IPS-18c (cell line): ENCODE results near the gene CRTC1.

Experiments used
- H3K4me3 ChIP-seq: 2 replicates; pipeline ENCODE4 v1.7.0; 2013; ENCODE audit warnings: low read depth, mild to moderate bottlenecking, low read length, moderate library complexity; ENCODE audit not compliant: insufficient read depth
- H3K9me3 ChIP-seq: one replicate; pipeline ENCODE4 v1.6.1; 2013; ENCODE audit warnings: mild to moderate bottlenecking, low read length, moderate library complexity; ENCODE audit not compliant: control insufficient read depth, insufficient read depth

The CRTC1 gene

DNA sequence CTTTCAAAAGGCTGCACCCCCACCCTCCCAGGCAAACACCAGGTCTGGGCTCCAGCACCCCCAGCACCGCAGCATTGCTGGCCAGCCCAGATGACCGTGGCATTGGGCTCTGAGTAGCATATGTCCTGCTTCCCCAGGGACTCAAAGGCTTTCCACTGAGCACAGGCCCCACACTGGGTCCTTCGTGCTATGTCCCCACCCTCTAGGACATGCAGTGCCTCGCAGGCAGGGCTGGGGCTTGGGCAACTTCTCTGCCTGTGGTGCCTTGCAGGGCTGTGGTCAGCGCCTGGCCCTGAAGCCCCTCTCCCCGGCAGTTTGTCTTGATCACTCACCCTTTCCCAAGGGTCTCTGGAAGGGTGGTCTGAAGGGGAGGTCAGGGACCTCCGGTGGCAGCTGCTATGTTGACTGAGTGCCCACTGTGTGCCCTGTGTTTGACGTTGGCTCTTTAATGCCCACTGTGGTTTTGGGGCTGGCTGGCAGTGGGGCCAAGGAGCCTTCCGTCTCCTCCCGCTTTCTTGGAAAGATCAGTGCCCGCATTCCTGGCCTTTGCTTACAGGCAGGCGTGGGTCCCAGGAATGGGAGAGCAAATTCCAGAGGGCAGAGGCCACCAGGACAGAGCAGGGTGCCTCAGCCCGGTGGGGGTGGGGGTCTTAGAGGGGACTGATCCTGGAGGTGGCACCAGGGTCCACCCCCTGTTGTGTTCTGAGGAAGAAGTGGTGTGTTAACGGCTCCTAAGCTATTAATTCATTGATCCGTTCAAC, 20.3 kb upstream of the CRTC1 start:
- no peaks in the 10 kb centered on the region for H3K9me3 ChIP-seq
- no peak overlapping the region for H3K4me3 ChIP-seq

- H3K4me3 ChIP-seq, result no peak overlapping the region
- no peaks in the 10 kb centered on the region for H3K9me3 ChIP-seq
These were observed 19.4 kb upstream of the CRTC1 start for GRCh38 chr19:18663940-18664530.

DNA sequence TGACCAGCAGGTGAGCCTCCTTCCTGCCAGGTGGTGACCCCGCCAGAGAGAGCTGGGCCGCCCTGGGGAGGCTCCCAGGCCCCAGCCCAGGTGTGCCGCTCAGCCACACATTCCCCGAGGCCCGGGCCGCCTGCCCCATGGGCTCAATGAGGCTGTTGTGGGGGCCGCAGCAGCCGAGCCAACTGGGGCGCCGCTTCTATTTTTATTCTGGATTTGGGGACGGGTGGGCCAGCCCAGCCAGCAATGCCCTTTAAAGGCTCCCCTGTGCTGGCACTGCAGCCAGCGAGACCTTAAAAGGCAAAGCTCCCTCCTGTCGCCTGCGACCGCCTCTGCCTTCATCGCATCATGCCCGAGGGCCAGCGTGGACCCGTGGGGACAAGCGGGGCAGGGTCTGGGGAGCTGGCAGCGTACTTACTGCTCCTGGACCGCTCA, 17.7 kb upstream of the CRTC1 start:
- Histone ChIP-seq H3K9me3 (no peaks in the 10 kb centered on the region), H3K4me3 (no peak overlapping the region)

DNA sequence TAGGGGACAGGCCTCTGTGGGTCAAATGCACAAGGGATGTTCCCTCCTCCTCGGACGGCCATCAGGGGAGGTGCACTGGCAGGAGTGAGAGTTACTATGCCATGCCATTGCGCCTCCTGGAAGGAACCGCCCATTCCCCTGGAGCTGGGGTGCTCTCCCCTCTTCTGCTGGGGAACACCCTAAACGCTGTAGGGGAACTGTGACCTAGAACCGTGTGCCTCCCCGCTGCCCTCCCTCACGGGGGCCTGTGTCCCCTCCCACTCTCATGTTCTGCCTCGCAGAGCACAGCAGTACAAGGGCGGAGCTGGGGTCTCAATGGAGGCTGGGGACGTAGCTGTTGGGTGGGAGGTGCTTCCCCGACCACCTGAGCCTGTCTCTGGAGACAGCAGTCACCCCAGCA, 17.2 kb upstream of the CRTC1 start:
- no peaks in the 10 kb centered on the region for H3K9me3 ChIP-seq
- no peak overlapping the region for H3K4me3 ChIP-seq

GRCh38 chr19:18666784-18667183, 16.7 kb upstream of the CRTC1 start:
- H3K4me3 ChIP-seq, result no peak overlapping the region
- H3K9me3 ChIP-seq, result no peaks in the 10 kb centered on the region

DNA sequence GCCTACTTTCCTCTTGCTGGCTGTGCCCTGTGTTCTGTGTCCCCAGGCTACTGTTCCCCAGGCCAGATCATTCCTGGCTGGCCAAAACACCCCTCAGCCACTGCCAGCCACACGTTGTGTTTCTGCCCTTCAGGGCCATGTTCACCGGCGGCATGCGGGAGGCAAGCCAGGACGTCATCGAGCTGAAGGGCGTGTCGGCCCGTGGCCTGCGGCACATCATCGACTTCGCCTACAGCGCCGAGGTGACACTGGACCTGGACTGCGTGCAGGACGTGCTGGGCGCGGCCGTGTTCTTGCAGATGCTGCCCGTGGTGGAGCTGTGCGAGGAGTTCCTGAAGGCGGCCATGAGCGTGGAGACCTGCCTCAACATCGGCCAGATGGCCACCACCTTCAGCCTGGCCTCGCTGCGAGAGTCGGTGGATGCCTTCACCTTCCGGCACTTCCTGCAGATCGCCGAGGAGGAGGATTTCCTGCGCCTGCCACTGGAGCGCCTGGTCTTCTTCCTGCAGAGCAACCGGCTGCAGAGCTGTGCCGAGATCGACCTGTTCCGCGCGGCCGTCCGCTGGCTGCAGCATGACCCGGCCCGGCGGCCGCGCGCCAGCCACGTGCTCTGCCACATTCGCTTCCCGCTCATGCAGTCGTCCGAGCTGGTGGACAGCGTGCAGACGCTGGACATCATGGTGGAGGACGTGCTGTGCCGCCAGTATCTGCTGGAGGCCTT, 15.8 kb upstream of the CRTC1 start:
- Histone ChIP-seq H3K4me3 (no peak overlapping the region), H3K9me3 (no peaks in the 10 kb centered on the region)

GRCh38 chr19:18668252-18668631, 15.2 kb upstream of the CRTC1 start:
- H3K9me3 ChIP-seq, result no peaks in the 10 kb centered on the region
- H3K4me3 ChIP-seq, result no peak overlapping the region

DNA sequence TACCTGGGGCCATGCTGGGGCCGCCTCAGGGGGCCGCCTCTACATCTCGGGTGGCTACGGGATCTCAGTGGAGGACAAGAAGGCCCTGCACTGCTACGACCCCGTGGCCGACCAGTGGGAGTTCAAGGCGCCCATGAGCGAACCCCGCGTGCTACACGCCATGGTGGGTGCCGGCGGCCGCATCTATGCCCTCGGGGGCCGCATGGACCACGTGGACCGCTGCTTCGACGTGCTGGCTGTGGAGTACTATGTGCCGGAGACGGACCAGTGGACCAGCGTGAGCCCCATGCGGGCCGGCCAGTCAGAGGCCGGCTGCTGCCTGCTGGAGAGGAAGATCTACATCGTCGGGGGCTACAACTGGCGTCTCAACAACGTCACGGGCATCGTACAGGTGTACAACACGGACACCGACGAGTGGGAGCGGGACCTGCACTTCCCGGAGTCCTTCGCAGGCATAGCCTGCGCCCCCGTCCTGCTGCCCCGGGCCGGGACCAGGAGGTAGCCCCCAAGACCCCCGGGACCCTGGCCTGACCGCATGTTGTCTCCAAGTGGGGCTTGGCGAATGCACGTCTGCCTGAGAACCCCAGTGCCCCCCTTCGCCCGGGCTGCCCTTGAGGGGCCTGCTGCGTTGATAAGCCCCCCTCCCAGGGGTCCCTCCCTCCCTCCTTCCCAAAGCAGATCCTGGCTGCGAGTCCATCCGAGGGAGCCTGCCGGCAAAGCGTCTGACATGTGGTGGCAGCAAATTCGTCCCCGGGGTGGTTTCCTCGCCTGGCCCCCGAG, 14.5 kb upstream of the CRTC1 start:
- H3K4me3 ChIP-seq, result no peak overlapping the region
- H3K9me3 ChIP-seq, result no peaks in the 10 kb centered on the region

DNA sequence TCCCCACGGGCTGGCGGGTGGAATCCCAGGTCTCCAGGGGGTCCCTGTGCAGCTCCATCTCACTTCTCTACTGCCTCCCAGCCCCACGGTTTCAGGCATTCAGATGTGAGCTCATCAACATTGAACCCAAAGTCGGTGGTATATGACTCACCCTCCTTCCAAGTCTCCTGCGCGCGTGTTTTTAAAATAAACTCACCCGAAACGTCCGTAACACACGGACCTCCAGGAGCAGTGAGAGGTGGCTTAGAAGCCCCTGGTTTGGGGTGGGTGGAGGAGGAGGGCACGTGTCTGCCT, 14.0 kb upstream of the CRTC1 start:
- Histone ChIP-seq H3K4me3 (no peak overlapping the region), H3K9me3 (no peaks in the 10 kb centered on the region)

DNA sequence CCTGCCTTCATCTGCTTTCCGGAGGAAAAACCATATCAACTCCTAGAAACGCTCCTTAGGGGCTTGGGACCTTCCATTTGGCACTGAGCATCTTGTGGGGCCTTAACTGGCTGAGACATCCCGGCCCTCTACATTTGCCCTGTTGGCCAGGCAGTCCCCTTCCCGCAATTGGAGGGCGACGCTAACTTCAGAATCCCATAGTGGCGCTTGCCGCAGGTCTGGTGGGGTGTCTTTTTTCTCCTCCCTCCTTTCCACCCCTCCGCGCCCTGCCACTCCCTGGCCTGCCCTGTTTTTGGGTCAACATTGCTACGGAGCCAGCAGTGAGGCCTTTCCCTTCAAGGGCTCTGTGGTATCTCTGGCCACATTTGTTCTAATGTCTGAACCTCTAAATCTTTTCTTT, 13.6 kb upstream of the CRTC1 start:
- Histone ChIP-seq H3K4me3 (no peak overlapping the region), H3K9me3 (no peaks in the 10 kb centered on the region)

- H3K4me3 ChIP-seq, result no peak overlapping the region
- no peaks in the 10 kb centered on the region for H3K9me3 ChIP-seq
These were observed 13.2 kb upstream of the CRTC1 start for GRCh38 chr19:18670312-18670711.

GRCh38 chr19:18671303-18672043, 12.0 kb upstream of the CRTC1 start:
- Histone ChIP-seq H3K9me3 (no peaks in the 10 kb centered on the region), H3K4me3 (no peak overlapping the region)

DNA sequence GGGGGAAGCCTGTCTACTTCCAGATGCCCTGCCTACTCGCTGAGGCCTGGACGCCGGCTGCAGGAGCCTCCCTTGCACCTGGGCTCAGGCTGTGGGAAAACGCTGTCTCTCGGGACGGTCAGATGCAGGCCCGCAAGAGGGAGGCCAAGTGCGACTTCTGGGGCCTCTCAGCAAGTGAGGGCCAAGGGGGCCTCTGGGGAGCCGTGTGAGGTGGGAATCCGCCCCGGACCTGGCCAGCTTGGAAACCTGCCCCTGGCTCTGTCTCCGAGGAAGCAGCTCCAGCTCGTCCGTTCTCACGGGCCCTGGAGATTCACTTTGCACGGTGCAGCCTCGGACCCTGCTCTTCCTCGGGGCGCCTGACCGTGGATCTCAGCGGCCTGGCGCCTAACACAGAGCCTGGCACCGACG, 11.4 kb upstream of the CRTC1 start:
- no peaks in the 10 kb centered on the region for H3K9me3 ChIP-seq
- no peak overlapping the region for H3K4me3 ChIP-seq

GRCh38 chr19:18672606-18673337, 10.7 kb upstream of the CRTC1 start:
- no peaks in the 10 kb centered on the region for H3K9me3 ChIP-seq
- H3K4me3 ChIP-seq, result no peak overlapping the region

- H3K4me3 ChIP-seq, result no peak overlapping the region
- no peaks in the 10 kb centered on the region for H3K9me3 ChIP-seq
These were observed 8.9 kb upstream of the CRTC1 start for GRCh38 chr19:18674616-18675015.

DNA sequence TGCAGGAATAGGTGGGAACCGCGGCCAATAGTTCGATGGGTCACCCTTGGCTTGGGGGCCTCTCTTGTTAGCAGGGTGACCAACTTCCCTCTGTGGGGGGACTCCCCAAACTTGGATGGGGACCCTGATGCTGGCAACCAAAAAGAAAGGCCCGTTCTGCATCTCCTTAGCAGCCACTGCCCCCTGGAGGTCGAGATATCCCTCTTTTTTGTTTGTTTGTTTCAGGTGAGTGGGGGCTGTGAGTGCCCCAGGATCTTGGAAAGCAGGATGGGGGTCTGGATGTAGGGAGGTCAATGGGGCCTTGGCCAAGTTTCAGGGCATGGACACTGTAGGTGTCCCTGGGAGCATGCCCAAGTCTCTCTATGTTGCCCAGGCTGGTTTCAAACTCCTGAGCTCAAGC, 7.7 kb upstream of the CRTC1 start:
- Histone ChIP-seq H3K9me3 (no peaks in the 10 kb centered on the region), H3K4me3 (no peak overlapping the region)

DNA sequence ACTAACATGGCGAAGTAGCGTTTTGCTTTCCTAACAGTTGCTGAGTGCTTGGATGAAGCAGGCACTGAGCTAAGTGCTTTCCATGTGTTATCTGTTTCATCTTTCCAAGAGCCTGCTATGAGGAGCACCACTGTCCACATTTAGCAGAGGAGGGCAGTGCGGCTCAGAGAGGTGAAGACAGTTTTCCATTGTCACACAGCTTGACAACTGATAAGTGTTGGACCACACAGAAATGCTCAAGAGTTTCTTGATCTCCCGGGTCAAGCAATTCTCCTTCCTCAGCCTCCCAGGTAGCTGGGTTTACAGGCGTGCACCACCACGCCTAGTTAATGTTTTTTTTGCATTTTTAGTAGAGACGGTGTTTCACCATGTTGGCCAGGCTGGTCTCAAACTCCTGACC, 6.8 kb upstream of the CRTC1 start:
- Histone ChIP-seq H3K9me3 (no peaks in the 10 kb centered on the region), H3K4me3 (no peak overlapping the region)
